ENCODE results near the gene OLA1.

The OLA1 gene

GRCh38 chr2:174048243-174048642, 200.1 kb downstream of the OLA1 start:
- H3K9ac ChIP-seq (ENCODE audit: low read depth, low read length) = no peak overlapping the region
- no peaks in the 10 kb centered on the region for H3K36me3 ChIP-seq (ENCODE audit: insufficient read depth, low read length)
- peaks cover 24% of the 10 kb centered on the region for H3K4me1 ChIP-seq (ENCODE audit: insufficient read depth, low read length)
- H3K9me3 ChIP-seq (ENCODE audit: control insufficient read depth, insufficient read depth, low read length) = 0 out of 2 replicates have a peak, but pooled peaks cover 2% of the 10 kb centered on the region

- Histone ChIP-seq H3K9ac (ENCODE audit: low read depth, low read length) (no peak overlapping the region), H3K9me3 (ENCODE audit: control insufficient read depth, insufficient read depth, low read length) (0 out of 2 replicates have a peak, but pooled peaks cover 2% of the 10 kb centered on the region), H3K36me3 (ENCODE audit: insufficient read depth, low read length) (no peaks in the 10 kb centered on the region), H3K4me1 (ENCODE audit: insufficient read depth, low read length) (peaks cover 20% of the 10 kb centered on the region)
These were observed 200.6 kb downstream of the OLA1 start for GRCh38 chr2:174047746-174048145.

- H3K36me3 ChIP-seq (ENCODE audit: insufficient read depth, low read length) = no peaks in the 10 kb centered on the region
- 0 out of 2 replicates have a peak, but pooled peaks cover 2% of the 10 kb centered on the region for H3K9me3 ChIP-seq (ENCODE audit: control insufficient read depth, insufficient read depth, low read length)
- H3K4me1 ChIP-seq (ENCODE audit: insufficient read depth, low read length) = peaks cover 5% of the 10 kb centered on the region
- H3K9ac ChIP-seq (ENCODE audit: low read depth, low read length) = no peak overlapping the region
These were observed 202.2 kb downstream of the OLA1 start for GRCh38 chr2:174046172-174046571.

GRCh38 chr2:174044556-174044955, 203.8 kb downstream of the OLA1 start:
- H3K9me3 ChIP-seq (ENCODE audit: control insufficient read depth, insufficient read depth, low read length) = 0 out of 2 replicates have a peak, but pooled peaks cover 2% of the 10 kb centered on the region
- H3K9ac ChIP-seq (ENCODE audit: low read depth, low read length) = no peak overlapping the region
- H3K4me1 ChIP-seq (ENCODE audit: insufficient read depth, low read length) = peaks cover 6% of the 10 kb centered on the region
- H3K36me3 ChIP-seq (ENCODE audit: insufficient read depth, low read length) = no peaks in the 10 kb centered on the region

- Histone ChIP-seq H3K4me1 (ENCODE audit: insufficient read depth, low read length) (peaks cover 21% of the 10 kb centered on the region), H3K9ac (ENCODE audit: low read depth, low read length) (no peak overlapping the region), H3K9me3 (ENCODE audit: control insufficient read depth, insufficient read depth, low read length) (no peaks in the 10 kb centered on the region), H3K36me3 (ENCODE audit: insufficient read depth, low read length) (no peaks in the 10 kb centered on the region)
These were observed 208.0 kb downstream of the OLA1 start for GRCh38 chr2:174040417-174040701.

- Histone ChIP-seq H3K36me3 (ENCODE audit: insufficient read depth, low read length) (no peaks in the 10 kb centered on the region), H3K9ac (ENCODE audit: low read depth, low read length) (0 out of 2 replicates have a peak overlapping the region, but pooled peaks have one; percentile 2), H3K4me1 (ENCODE audit: insufficient read depth, low read length) (peaks cover 21% of the 10 kb centered on the region), H3K9me3 (ENCODE audit: control insufficient read depth, insufficient read depth, low read length) (no peaks in the 10 kb centered on the region)
These were observed 208.5 kb downstream of the OLA1 start for GRCh38 chr2:174039551-174040416.

GRCh38 chr2:174038462-174038861, 209.9 kb downstream of the OLA1 start:
- H3K4me1 ChIP-seq (ENCODE audit: insufficient read depth, low read length) = peaks cover 21% of the 10 kb centered on the region
- H3K36me3 ChIP-seq (ENCODE audit: insufficient read depth, low read length) = no peaks in the 10 kb centered on the region
- no peak overlapping the region for H3K9ac ChIP-seq (ENCODE audit: low read depth, low read length)
- H3K9me3 ChIP-seq (ENCODE audit: control insufficient read depth, insufficient read depth, low read length) = no peaks in the 10 kb centered on the region

GRCh38 chr2:174036825-174037224, 211.5 kb downstream of the OLA1 start:
- Histone ChIP-seq H3K9ac (ENCODE audit: low read depth, low read length) (no peak overlapping the region), H3K36me3 (ENCODE audit: insufficient read depth, low read length) (no peaks in the 10 kb centered on the region), H3K9me3 (ENCODE audit: control insufficient read depth, insufficient read depth, low read length) (no peaks in the 10 kb centered on the region), H3K4me1 (ENCODE audit: insufficient read depth, low read length) (peaks cover 24% of the 10 kb centered on the region)

- no peak overlapping the region for H3K9ac ChIP-seq (ENCODE audit: low read depth, low read length)
- peaks cover 24% of the 10 kb centered on the region for H3K4me1 ChIP-seq (ENCODE audit: insufficient read depth, low read length)
These were observed 212.2 kb downstream of the OLA1 start for GRCh38 chr2:174035981-174036742.

GRCh38 chr2:174035117-174035635, 213.2 kb downstream of the OLA1 start:
- Histone ChIP-seq H3K4me1 (ENCODE audit: insufficient read depth, low read length) (peaks cover 24% of the 10 kb centered on the region), H3K9ac (ENCODE audit: low read depth, low read length) (no peak overlapping the region), H3K9me3 (ENCODE audit: control insufficient read depth, insufficient read depth, low read length) (no peaks in the 10 kb centered on the region), H3K36me3 (ENCODE audit: insufficient read depth, low read length) (no peaks in the 10 kb centered on the region)

More at GRCh38 chr2:174035981-174036742, 212.2 kb downstream of the OLA1 start:
- Histone ChIP-seq H3K9me3 (ENCODE audit: control insufficient read depth, insufficient read depth, low read length) (no peaks in the 10 kb centered on the region), H3K36me3 (ENCODE audit: insufficient read depth, low read length) (no peaks in the 10 kb centered on the region)

- H3K9ac ChIP-seq (ENCODE audit: low read depth, low read length) = no peak overlapping the region
- no peaks in the 10 kb centered on the region for H3K9me3 ChIP-seq (ENCODE audit: control insufficient read depth, insufficient read depth, low read length)
- H3K36me3 ChIP-seq (ENCODE audit: insufficient read depth, low read length) = no peaks in the 10 kb centered on the region
- H3K4me1 ChIP-seq (ENCODE audit: insufficient read depth, low read length) = peaks cover 12% of the 10 kb centered on the region
These were observed 215.2 kb downstream of the OLA1 start for GRCh38 chr2:174033163-174033550.

GRCh38 chr2:174031226-174031625, 217.1 kb downstream of the OLA1 start:
- H3K4me1 ChIP-seq (ENCODE audit: insufficient read depth, low read length) = peaks cover 11% of the 10 kb centered on the region; the same call in 1 of the 2 replicates
- H3K36me3 ChIP-seq (ENCODE audit: insufficient read depth, low read length) = no peaks in the 10 kb centered on the region
- no peaks in the 10 kb centered on the region for H3K9me3 ChIP-seq (ENCODE audit: control insufficient read depth, insufficient read depth, low read length)
- H3K9ac ChIP-seq (ENCODE audit: low read depth, low read length) = no peak overlapping the region

- no peak overlapping the region for H3K9ac ChIP-seq (ENCODE audit: low read depth, low read length)
- H3K9me3 ChIP-seq (ENCODE audit: control insufficient read depth, insufficient read depth, low read length) = no peaks in the 10 kb centered on the region
- no peaks in the 10 kb centered on the region for H3K36me3 ChIP-seq (ENCODE audit: insufficient read depth, low read length)
- peaks cover 25% of the 10 kb centered on the region for H3K4me1 ChIP-seq (ENCODE audit: insufficient read depth, low read length)
These were observed 219.4 kb downstream of the OLA1 start for GRCh38 chr2:174028935-174029334.

- Histone ChIP-seq H3K4me1 (ENCODE audit: insufficient read depth, low read length) (peaks cover 26% of the 10 kb centered on the region), H3K9me3 (ENCODE audit: control insufficient read depth, insufficient read depth, low read length) (no peaks in the 10 kb centered on the region), H3K36me3 (ENCODE audit: insufficient read depth, low read length) (no peaks in the 10 kb centered on the region), H3K9ac (ENCODE audit: low read depth, low read length) (no peak overlapping the region)
These were observed 220.4 kb downstream of the OLA1 start for GRCh38 chr2:174027956-174028355.
